ENCODE measurements around the gene BIRC6.

BIRC6 gene

DNA sequence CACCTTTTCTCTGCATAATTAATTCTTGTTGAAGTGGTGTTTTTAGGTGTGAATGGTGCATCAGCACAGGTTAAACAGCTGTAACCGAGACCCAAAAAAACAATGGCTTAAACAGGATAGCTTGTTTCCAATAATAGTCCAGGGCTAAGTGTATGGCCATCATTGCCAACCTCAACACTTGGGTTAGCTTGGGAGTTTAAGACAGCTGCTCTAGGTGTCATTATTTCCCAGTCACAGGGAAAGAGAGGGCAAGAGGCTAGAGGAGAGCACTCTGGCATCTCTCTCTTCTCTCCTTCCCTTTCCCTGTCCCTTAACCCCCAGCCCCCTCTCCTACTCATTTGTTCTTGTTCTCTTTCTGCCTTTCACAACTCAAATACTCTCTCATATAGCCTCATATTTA lies 21.1 kb downstream of the BIRC6 start:
- DNase-seq, result no peak

DNA sequence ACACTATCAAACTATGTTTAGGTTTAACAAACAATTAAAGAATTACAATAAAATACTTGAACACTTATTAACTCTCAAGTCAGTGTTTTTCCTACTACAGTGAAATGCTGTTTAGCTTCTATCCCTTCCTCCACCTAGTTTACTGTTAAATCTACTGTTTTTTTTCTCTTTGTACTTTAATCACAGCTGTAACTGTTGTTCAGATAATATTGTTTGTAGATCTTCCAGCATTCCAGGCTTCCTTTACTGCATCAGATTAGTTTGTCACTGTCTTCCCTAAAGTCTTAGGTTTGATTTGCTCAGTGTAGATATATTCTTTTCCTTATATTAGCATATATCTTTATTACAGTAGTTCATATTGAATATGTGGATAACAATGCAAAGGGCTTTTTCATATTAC lies 22.5 kb downstream of the BIRC6 start:
- no peak for DNase-seq

DNA sequence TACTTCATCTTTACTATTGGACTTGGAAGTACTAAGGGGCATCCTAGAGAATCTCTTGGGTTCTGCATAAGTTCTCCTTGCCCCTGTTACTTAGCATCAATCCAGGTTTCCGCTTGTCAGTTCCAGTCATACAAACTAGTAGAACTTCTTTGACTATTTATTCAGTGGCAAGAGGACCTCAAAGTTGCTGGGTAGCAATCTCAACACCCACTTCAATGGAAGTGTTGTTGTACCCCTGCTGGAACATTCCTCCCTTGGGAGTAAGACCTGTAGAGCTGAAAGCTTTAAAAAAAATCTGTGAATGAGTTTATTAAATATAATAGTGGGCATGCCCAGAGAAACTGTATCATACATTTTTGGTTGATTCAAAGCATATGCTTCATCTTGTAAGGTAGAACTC lies 27.0 kb downstream of the BIRC6 start:
- no peak for DNase-seq

DNA sequence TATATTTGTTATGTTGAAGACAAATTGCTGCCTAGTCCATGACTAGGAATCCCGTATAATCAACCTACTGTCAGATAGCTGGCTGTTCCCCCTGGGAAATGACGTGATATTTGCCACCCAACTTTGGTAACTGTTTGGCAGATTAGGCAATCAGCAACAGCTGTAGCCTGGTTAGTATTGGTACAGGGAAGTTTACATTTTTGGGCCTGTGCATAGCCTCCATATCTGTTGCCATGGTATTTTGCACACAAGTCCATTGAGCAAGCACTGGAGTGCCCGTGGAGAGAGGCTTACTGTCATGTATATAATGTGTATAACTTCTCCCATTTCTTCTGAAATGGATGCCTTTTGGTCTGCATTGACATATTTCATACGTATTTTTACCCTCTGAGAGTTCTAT lies 27.7 kb downstream of the BIRC6 start:
- DNase-seq, result no peak

DNA sequence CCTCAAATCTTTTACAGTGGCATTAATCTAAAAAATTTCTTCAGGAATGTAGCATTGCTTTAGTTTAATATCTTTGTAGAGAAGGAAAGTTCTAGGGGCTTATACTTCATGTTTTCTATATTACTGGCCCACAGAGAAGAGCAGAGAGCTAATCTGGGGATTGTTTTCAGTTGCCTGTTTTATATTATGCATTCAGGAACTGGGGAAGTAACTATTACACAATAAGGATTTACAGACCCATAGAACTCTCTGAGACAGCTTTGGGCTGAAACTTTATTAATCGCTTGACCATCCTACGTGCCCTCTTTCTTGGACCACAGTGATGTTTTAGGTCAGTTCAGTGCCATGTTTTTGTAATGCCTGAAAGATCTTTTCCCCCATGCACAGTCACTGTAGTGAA lies 29.9 kb downstream of the BIRC6 start:
- no peak for DNase-seq

DNA sequence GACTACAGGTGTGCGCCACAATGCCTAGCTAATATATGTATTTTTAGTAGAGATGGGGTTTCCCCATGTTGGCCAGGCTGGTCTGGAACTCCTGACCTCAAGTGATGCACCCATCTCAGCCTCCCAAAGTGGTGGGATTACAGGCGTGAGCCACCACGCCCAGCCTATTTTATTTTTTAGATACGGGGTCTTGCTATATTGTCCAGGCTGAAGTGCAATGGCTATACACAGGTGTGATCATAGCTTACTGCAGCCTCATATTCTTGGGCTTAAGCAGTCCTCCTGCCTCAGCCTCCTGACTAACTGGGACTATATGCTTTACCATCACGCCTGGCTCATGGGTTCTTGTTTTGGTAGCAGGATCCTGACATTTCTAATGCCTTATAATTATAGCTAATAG lies 42.4 kb downstream of the BIRC6 start:
- DNase-seq, result no peak

DNA sequence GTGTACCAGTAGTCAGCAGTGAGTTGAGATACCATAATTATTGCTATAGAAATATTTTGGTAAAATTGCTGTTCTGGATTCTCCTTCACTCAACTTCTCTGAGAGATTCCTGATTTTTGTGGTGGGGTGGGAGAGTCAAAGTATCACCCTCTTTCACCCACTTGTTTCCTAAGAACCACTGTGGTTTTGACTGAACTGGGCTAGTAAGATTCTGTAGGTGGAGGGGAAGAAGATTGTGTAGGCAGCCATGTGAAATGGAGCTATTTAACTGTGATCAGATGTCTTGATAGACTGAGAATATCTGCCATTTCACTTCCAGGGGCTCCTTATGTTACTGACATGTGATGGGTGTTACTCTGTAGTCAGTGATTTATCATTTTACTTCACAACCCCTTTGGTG lies 45.3 kb downstream of the BIRC6 start:
- no peak for DNase-seq

DNA sequence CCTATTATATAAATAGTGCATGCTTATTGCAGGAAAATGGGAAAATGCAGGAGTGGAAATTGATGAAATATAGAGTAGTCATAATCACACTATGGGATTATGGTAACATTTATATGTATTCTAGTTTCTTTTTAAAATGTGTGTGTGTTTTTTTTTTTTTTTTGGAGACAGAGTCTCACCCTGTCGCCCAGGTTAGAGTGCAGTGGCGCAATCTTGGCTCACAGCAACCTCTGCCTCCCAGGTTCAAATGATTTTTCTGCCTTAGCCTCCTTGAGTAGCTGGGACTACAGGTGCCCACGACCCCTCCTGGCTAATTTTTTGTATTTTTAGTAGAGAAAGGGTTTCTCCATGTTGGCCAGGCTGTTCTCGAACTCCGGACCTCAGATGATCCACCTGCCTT lies 47.0 kb downstream of the BIRC6 start:
- no peak for DNase-seq

DNA sequence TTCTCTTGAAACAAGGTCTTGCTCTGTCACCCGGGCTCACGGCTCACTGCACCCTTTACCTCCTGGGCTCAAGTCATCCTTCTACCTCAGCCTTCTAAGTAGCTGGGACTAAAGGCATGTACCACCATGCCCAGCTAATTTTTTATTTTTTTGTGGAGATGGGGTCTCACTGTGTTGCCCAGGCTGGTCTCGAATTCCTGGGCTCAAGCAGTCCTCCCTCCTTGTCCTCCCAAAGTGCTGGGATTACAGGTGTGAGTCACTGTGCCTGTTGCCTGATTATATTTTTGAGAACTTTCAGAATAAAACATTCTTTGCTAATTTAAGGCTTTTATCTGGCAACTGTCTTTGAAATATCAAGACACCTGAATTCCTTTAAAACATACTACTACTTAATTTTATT lies 47.9 kb downstream of the BIRC6 start:
- DNase-seq, result no peak

DNA sequence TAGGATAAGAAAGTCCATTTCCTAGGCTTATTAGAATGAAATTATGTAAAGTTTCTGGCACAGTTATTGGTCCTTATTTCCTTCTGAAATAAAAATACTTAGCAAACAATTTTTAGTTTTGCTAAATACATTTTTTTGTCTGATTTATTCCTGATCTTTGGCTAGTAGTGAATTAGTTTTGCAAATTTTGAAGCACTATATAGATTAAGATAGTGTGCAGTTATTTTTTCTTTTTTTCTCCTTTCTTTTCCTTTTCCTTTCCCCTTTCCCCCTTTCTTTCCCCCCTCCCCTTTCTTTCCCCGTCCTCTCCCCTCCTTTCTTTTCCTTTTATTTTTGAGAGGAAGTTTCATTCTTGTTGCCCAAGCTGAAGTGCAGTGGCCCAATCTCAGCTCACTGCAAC lies 59.7 kb downstream of the BIRC6 start:
- no peak for DNase-seq

DNA sequence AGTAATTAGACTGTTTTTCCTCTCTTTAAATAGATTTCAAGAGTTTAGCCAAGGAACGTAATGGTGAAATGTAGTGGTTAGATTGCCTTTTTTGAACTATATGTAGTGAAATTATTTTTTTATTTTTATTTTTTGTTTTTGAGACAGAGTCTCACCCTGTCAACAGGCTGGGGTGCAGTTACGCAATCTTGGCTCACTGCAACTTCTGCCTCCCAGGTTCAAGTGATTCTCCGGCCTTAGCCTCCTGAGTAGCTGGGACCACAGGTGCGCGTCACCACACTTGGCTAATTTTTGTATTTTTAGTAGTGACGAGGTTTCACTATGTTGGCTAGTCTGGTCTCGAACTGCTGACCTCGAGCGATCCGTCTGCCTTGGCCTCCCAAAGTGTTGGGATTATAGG lies 60.8 kb downstream of the BIRC6 start:
- DNase-seq, result no peak

DNA sequence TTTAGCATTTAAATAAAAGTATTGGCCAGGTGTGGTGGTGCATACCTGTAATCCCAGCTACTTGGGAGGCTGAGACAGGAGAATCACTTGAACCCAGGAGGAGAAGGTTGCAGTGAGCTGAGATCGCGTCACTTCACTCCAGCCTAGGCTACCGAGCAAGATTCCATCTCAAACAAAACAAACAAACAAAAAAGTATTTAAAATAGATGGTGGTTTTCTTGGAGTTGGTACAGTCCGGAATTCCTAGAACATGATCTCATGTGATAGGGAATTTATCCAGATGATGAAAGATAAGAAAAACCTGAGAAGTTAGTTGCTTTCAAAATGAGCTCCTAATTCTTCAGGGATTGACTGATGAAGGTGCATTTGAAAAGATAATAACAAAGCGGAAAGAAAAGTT lies 62.0 kb downstream of the BIRC6 start:
- DNase-seq, result peak; percentile 42

DNA sequence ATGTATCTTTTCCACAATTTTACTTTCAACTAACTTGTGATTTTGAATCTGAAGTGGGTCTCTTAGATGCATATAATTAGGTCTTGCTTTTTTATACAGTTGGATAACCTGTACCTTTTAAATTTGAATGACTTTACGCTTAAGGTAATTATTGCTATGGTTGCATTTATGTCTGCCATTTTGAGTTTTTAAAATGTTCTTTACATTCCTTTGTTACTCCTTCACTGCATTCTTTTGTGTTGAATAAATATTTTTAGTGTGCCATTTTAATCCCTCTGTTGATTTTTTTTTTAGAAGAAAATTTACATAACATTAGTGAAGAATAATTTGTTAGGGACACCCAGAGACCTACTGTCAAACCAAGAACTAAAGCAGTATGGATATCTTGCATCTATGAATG lies 65.3 kb downstream of the BIRC6 start:
- peak; percentile 8 for DNase-seq

DNA sequence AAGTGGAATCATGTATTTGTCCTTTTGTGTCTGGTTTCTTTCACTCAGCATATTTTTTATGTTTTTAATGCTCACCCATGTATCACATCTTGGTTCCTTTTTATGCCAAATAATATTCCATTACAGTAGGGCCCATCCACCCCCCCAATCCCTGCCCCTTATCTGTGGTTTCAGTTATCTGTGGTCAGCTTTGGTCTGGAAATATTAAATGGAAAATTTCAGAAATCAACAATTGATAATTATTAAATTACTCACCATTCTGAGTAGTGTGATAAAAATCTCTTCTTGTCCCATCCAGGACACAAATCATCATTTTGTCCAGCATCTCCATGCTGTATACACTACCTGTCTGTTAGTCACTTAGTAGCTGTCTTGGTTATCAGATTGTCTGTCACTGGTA lies 66.7 kb downstream of the BIRC6 start:
- DNase-seq, result peak; percentile 4

DNA sequence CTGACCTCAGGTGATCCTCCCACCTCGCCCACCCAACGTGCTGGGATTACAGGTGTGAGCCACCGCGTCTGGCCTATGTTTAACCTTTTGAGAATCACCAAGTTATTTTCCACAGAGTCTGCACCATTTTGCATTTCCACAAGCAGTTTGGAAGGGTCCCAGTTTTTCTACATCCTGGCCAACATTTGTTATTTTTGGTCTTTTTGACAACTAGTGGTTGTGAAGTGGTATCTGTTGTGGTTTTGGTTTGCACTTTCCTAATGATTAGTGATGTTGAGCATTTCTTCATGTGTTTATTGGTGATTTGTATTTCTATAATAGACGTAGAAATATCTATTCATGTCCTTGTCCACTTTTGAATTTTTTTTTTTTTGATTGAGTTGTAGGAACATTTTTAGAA lies 67.9 kb downstream of the BIRC6 start:
- peak; percentile 7 for DNase-seq

DNA sequence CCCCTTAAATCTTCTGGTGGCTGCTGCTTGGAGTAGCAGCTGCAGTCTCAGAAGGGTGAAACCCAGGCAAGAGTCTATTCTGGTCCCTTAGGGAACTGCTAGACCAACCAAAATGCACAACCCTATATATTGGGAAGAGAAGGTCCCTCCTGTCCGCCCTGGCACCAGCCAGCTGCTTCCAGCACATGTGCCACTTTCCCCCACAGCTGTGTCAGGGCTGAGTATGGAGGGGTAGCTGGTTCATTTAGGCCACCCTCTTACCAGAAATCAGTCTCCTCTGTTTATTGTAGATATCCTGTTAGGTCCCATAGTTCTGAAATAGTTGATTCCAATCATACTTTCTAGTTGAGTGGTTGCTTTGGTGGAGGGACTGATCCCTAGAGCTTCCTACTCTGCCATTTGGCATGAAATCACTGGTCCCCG lies 68.9 kb downstream of the BIRC6 start:
- peak; percentile 74 for DNase-seq

DNA sequence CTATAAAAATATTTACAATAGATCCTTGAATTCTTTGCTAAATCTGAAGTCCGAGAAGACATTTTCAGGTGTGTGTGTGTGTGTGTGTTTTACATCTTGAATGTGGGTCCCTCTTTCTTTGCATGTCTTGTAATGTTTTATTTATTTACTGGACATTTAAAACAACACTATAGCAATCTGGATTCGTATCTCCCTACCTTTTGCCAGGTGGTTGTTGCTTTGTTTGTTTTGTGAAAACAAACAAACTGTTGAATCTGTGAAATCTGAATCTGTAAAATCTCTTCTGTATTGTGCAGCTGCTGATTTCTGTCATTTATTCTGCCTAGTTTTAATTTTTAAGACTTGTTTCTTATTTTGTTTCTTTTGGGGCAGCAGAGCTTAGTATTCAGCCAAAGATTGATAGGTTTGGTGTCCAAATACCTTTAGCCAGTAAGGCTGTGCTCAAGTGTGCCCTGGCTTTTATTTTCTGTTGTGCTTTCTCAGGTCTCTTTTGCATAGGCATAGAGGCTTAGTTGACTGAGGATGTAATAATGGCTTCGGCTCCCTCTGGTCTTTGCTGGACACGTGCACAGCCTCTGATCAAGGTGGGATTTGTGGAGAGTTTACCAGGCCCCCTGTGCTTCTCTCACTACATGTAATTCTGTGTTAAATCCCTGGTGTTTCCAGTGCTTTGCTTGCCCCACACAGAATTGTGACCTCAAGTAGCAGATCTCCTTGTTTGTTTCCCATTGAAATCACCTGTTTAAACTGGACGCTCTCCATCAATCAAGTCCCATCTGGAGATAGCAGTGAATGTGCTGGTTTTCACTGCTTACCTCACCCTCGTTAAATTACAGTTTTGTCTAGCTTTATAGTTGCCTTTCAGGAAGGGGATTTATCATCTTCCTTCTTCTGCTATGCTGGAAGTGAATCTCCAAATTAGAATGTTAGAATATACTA lies 71.1 kb downstream of the BIRC6 start:
- DNase-seq, result no peak

DNA sequence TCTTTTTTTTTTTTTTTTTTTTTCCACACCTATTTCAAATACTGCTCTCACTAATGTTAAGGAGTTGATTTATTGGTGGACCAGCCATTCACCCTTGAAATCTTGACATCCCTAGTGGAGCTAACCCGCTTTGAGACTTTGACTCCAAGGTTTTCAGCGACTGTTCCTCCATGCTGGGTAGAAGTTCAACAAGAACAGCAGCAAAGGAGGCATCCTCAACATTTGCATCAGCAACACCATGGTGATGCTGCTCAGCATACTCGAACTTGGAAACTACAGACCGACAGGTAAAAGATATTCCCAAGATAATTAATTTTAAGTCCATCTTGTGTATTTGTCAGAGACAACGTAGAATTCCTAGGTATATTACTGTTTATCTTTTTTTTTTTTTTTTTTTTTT lies 74.0 kb downstream of the BIRC6 start:
- no peak for DNase-seq

DNA sequence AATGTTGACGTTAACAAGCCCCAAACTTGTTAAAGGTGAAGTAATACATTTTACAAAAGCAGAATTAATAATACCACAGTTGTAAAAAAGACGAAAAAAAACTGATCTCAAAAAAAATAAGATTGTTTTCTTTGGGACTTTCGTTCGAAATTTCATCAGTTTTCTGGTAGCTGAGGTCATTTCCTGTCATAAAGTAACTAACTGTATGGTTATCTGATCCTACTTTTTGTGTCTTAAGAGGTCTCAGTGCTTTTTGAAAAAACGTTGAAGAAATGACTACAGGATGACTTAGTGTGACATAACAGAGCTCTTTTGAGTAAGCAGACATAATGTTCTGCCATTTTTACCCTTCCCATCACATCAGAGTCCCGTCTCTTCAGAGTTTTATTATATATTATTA lies 79.3 kb downstream of the BIRC6 start:
- no peak for DNase-seq

DNA sequence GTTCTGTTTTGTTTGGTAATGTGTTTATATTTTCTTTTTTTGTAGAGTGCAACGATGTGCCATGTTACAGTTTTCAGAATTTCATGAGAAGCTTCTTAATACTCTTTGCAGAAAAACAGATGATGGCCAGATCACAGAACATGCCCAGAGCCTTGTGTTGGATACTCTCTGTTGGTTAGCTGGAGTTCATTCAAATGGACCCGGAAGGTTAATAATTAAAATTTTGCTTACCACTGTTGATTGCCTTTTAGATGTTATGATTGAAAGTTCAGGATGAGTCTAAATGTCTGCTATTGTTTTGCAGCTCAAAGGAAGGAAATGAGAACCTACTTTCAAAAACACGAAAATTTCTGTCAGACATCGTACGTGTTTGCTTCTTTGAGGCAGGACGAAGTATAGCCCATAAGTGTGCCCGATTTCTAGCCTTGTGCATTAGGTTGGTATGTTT lies 85.2 kb downstream of the BIRC6 start:
- DNase-seq, result no peak

DNA sequence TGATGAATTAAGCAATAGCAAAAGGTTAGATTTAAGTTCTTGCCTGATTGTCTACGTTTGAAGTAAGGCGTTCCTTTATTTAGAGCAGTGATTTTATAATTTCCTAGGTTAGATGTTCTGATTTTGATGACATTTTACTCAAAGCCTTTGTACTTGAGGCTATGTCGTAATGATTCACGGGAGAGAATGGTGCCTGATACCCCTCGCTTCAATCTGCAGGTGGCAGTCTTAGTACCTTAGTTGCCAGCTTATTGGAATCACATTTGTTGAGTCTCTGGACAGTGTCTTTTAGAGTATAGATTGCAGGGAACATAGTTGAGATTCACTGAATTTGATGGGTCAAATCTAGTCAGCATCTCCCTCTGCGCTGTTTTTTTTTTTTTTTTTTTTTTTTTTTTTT lies 89.5 kb downstream of the BIRC6 start:
- no peak for DNase-seq

DNA sequence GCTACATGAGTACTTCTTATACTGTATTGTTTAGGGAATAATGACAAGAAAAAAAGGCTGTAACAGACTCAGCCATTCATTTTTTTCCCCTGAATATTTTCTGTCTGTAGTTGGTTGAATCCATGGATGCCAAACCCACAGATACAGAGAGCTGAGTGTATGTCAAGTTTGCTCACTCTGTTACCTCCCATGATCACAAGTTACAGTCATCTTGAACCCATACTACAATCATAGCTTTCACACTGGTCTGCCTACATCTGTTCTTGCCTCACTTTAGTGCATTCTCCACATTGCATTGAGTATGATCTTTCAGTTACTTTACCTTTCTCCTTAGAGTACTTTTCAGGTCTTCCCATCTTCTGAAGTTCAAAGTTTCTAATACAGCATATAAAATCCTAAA lies 94.0 kb downstream of the BIRC6 start:
- DNase-seq, result no peak

DNA sequence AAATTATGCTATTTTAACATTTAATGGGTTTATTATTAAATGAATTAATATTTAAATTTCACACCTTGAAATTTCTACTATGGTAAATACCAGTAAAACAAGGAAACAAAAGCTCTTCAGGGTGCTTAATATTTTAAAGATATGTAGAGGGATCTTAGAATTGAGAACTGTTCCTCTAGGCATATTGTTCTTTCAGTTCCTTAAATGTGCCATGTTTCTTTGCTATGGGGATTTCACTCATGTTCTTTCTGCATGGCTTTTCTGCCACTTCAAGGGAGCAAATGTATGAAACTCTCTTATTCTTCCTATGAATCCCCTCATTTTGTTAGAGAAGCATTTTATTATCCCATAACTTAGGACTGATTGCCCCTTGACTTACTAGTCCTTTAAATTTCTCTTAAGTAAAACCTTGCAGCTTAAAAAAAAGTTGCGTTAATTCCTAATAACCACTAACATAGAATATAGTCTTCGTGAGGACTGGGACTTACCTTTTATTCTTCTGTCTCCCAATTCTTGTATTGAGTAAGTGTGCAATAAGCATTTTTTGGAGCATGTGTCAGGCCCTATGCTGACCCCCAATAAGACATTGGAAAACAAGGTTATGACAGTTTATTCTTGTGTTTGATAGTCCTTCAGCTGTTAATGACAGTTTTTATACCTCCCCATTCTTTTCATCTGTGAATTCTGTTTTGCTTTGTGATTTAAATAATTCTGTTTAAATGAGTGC lies 95.7 kb downstream of the BIRC6 start:
- no peak for DNase-seq
